Breast epithelium (tissue), 4 donors: Measurements from ENCODE around the gene REV3L. TPM values are rescaled to one million over a fixed set of nuclear protein-coding genes. Genes with fewer than 3 reads are reported as not detected.

Experiments used
- DNase-seq, 2 donors: peaks; one replicate each; pipeline ENCODE4 v3.0.0-alpha.2; 2019; ENCODE audit warnings: low spot score in 2 of 2
- H3K27ac ChIP-seq, 2 donors: fragments of 200-600 bp; sonication (generic) in 1 of 2; one replicate each; pipeline ENCODE4 v1.5.1; 2016 to 2019; ENCODE audit warnings: mild to moderate bottlenecking in 1 of 2
- H3K27me3 ChIP-seq, 2 donors: fragments of 200-600 bp; sonication (generic) in 1 of 2; one replicate each; pipeline versions ENCODE4 v1.5.1 to v1.6.0; 2017 to 2019; ENCODE audit warnings: control low read depth in 1 of 2, mild to moderate bottlenecking in 1 of 2
- H3K36me3 ChIP-seq: fragments of 200-600 bp; one replicate; pipeline ENCODE4 v1.5.1; 2019
- H3K4me1 ChIP-seq, 2 donors: fragments of 200-600 bp; sonication (generic); one replicate each; pipeline ENCODE4 v1.5.1; 2016 to 2019; ENCODE audit warnings: control low read depth in 1 of 2
- H3K4me3 ChIP-seq, 3 donors: fragments of 200-600 bp; sonication (generic); 1 replicate in 2 of 3; 2 replicates in 1 of 3; pipeline ENCODE4 v1.5.1; 2016 to 2019; ENCODE audit warnings: mild to moderate bottlenecking in 3 of 3, moderate library complexity in 2 of 3
- H3K9me3 ChIP-seq, 2 donors: fragments of 200-600 bp; sonication (generic) in 1 of 2; one replicate each; pipeline ENCODE4 v1.5.1; 2016 to 2019; ENCODE audit warnings: control low read depth in 1 of 2
- POLR2A ChIP-seq: fragments of 450-650 bp; IDR thresholded peaks from one replicate; pipeline ENCODE4 v1.6.1; 2016; ENCODE audit warnings: antibody characterized with exemption, mild to moderate bottlenecking, moderate library complexity
- POLR2AphosphoS5 ChIP-seq, 3 donors: sonication (generic); formaldehyde crosslinking; IDR thresholded peaks; one replicate each; pipeline ENCODE4 v1.6.1; 2017; ENCODE audit warnings: antibody characterized with exemption in 3 of 3
- intact Hi-C: fragments of 100-400 bp; cut with DNase I; formaldehyde crosslinking; loops from one replicate; pipeline ENCODE4 v1.15.1; 2023; ENCODE audit warnings: low total_unique reads
- total RNA-seq, 3 donors: library from RNA; depleted of rRNA; stranded (reverse); fragments of >200 nt; gene quantifications; one replicate each; pipeline ENCODE4 v1.1.0, GENCODE V29; 2016
- TF ChIP-seq, protein P1 (sequence below), 3 donors: fragments of 450-650 bp; IDR thresholded peaks; one replicate each; pipeline ENCODE4 v1.5.1; 2016 to 2017; ENCODE audit warnings: antibody characterized with exemption in 3 of 3, mild to moderate bottlenecking in 3 of 3, moderate library complexity in 3 of 3

REV3L gene
- total RNA-seq, 3 donors from 2014 or later = 50.3 to 108 (median 82.3) TPM

DNA sequence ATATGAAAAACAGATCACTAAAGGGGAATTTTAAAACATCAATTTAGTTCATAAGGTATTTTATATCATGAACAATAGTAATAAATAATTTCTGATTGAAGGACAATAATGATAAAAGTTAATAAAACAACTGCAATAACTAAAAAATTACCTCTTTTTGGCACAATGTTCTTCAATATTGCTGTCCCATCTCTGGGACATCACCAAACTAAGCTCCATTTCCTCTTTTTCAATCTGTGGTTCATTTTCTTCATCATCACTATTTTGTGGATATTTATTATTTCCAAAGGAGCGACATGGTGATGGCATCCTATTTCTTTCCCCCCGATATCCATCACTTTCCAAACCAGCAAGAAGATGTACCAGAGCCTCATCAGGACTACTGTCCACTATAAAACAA lies 103.2 kb downstream of the REV3L start:
- Histone ChIP-seq H3K4me1 (no peaks in the 10 kb centered on the region), H3K27ac (no peak overlapping the region), H3K36me3 (peaks cover 9% of the 10 kb centered on the region), H3K9me3 (no peaks in the 10 kb centered on the region), H3K4me3 (no peak overlapping the region), H3K27me3 (no peaks in the 10 kb centered on the region)
- intact Hi-C loops = no loop called here
- no peak for TF ChIP-seq POLR2A
- no peak for TF ChIP-seq POLR2AphosphoS5 (IDR thresholded peaks at IDR 0.05)
- TF ChIP-seq, protein P1, sequence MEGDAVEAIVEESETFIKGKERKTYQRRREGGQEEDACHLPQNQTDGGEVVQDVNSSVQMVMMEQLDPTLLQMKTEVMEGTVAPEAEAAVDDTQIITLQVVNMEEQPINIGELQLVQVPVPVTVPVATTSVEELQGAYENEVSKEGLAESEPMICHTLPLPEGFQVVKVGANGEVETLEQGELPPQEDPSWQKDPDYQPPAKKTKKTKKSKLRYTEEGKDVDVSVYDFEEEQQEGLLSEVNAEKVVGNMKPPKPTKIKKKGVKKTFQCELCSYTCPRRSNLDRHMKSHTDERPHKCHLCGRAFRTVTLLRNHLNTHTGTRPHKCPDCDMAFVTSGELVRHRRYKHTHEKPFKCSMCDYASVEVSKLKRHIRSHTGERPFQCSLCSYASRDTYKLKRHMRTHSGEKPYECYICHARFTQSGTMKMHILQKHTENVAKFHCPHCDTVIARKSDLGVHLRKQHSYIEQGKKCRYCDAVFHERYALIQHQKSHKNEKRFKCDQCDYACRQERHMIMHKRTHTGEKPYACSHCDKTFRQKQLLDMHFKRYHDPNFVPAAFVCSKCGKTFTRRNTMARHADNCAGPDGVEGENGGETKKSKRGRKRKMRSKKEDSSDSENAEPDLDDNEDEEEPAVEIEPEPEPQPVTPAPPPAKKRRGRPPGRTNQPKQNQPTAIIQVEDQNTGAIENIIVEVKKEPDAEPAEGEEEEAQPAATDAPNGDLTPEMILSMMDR (IDR thresholded peaks at IDR 0.05) = no peak
- no peak for DNase-seq

DNA sequence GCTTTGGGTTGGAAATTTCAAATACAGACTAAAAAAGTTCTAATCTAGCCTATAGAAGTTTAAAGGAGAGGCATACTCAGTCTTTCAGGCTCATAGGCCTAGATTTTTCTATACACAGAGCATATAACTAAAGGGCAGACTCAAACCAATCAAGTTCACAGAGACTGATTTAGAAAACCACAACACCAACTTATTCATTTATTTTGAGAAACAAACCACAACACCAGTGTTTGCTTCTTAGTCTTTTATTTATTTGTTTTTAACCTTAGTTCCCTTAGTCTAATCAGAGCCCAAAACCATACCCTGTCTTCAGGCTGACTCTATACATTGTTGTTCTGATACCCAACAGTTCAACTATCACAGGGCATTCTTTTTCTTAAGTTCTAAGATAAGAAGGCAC lies 103.7 kb downstream of the REV3L start:
- H3K9me3 ChIP-seq = no peaks in the 10 kb centered on the region
- H3K4me3 ChIP-seq = no peak overlapping the region
- no peaks in the 10 kb centered on the region for H3K27me3 ChIP-seq
- intact Hi-C loops = no loop called here
- H3K4me1 ChIP-seq = no peaks in the 10 kb centered on the region
- peaks cover 9% of the 10 kb centered on the region for H3K36me3 ChIP-seq
- DNase-seq = no peak
- H3K27ac ChIP-seq = no peak overlapping the region
- TF ChIP-seq, protein P1 (IDR thresholded peaks at IDR 0.05) = no peak
- TF ChIP-seq POLR2A (no peak), POLR2AphosphoS5 (IDR thresholded peaks at IDR 0.05) (no peak)

DNA sequence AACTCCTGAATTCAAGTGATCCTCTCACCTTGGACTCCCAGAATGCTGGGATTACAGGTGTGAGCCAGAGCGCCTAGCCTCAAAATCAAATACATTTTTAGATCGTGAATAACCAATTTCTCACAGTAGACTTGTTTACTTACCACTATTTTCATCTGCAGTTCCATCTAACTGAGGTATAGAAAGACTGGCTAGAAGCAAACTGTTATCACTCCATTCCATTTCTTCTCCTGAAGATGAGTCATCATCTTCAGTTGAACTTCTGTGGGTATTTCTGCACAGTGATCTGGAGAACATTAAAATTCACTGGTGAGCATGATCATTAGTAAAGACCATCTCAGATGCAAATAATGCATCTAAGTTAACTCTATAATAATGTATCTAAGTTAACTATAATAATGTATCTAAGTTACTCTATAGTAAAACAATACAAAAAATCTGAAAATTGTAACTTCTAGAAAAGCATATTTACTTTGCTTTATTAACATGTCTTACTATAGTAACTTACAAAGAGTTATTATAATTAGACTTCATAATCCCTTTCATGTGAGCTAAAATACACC lies 105.4 kb downstream of the REV3L start:
- DNase-seq = no peak
- peaks cover 9% of the 10 kb centered on the region for H3K36me3 ChIP-seq
- no peaks in the 10 kb centered on the region for H3K9me3 ChIP-seq
- TF ChIP-seq POLR2AphosphoS5 (IDR thresholded peaks at IDR 0.05) (no peak), POLR2A (no peak)
- TF ChIP-seq, protein P1 (IDR thresholded peaks at IDR 0.05) = no peak
- intact Hi-C loops = no loop called here
- no peaks in the 10 kb centered on the region for H3K27me3 ChIP-seq
- no peak overlapping the region for H3K4me3 ChIP-seq
- no peak overlapping the region for H3K27ac ChIP-seq
- H3K4me1 ChIP-seq = no peaks in the 10 kb centered on the region

DNA sequence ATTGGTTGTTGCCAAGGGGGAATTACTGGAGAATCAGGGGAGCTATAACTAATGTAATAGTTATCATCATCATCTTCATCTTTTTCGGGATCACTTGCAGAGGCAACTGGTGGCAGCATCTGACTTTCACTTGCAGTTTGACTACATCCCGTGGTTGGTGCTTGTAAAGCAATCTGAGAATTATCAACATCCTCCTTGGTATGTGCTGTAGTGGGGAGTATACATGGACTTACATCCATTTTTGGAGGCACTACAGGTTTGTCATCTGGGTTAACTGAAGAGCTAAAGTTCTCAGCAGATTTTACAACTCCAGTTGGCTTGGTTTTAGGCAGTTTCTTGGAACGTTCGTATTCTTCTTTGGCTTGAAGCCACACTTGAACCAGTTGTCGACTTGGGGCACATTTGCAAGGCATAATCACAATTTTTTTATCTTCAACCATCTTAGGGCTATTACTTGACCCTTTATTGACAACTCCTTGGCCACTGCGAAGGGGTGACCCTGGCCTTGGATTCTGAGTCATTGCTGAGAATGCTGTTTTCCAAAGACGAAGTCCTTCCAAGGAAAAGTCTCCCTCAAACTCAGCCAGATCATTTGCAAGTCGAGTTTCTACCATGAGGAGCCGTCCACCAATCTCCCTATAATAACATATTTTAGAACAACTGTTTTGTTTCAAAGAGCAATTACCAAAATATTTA lies 115.5 kb downstream of the REV3L start:
- intact Hi-C loops = no loop called here
- TF ChIP-seq POLR2A (no peak), POLR2AphosphoS5 (IDR thresholded peaks at IDR 0.05) (no peak)
- TF ChIP-seq, protein P1 (IDR thresholded peaks at IDR 0.05) = no peak
- Histone ChIP-seq H3K27me3 (no peaks in the 10 kb centered on the region), H3K9me3 (no peaks in the 10 kb centered on the region), H3K27ac (no peak overlapping the region), H3K4me1 (no peaks in the 10 kb centered on the region), H3K4me3 (no peak overlapping the region), H3K36me3 (no peaks in the 10 kb centered on the region)
- no peak for DNase-seq

DNA sequence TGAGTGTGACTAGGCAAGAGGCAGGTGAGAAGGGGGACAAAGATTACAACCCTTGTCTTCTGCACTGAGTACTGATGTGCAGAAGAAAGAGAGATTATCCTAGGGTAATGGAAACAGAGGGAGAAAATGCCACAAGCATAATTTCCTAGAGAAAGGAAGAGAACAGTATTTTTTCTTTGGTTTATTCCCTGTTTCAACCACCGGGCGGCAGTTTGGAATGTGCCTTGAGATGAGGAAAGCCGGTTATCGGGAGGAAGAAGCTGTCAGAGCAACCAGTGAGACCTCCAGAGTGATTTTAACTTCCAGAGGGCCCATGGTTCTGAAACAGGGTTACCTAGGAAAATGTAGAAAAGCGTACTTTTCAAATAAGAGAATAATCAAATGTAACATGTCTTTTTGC lies 121.4 kb downstream of the REV3L start:
- TF ChIP-seq, protein P1 (IDR thresholded peaks at IDR 0.05) = peak; percentile 12 to 39 (median 25)
- no peak for TF ChIP-seq POLR2A
- Histone ChIP-seq H3K4me3 (no peak overlapping the region), H3K4me1 (no peaks in the 10 kb centered on the region), H3K9me3 (no peaks in the 10 kb centered on the region), H3K36me3 (no peaks in the 10 kb centered on the region), H3K27me3 (no peaks in the 10 kb centered on the region), H3K27ac (no peak overlapping the region)
- intact Hi-C loops = no loop called here
- no peak for DNase-seq
